HFF-Myc (cell line): ENCODE results near the gene SPG21.

Source experiments
- DNase-seq: peaks from one replicate; pipeline ENCODE4 v3.0.0-alpha.2; 2011; ENCODE audit warnings: low read depth; ENCODE audit errors: extremely low read depth
- H3K4me3 ChIP-seq: replicated peaks from 2 replicates; pipeline ENCODE4 v1.5.1; 2011; ENCODE audit warnings: low read depth, mild to moderate bottlenecking, control low read depth, low read length
- TF ChIP-seq, protein P1 (sequence below): IDR thresholded peaks from 2 replicates; pipeline ENCODE4 v1.5.1; 2012; ENCODE audit warnings: mild to moderate bottlenecking, low read depth, low read length, control low read depth; ENCODE audit errors: missing control alignments

The SPG21 gene

DNA sequence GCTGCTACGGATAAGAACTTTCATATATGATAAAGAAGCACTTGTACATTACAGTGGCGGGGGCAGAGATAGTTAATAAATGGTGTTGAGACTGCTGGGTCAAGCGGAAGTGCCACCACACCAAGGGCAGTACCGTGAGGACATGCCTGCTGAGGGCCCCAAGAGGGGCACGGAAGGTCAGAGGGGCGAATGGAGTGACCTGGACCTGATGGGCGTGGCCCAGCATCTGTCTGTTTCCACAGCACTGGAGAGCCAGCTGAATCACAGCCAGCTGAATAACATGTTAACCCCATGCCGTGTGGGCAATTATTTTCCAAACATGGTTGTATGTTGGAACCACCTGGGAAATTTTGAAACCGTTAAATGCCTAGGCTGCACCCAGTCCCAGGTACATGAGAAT is 40.8 kb downstream of the SPG21 start:
- DNase-seq, result no peak
- no peak overlapping the region for H3K4me3 ChIP-seq
- TF ChIP-seq, protein P1, sequence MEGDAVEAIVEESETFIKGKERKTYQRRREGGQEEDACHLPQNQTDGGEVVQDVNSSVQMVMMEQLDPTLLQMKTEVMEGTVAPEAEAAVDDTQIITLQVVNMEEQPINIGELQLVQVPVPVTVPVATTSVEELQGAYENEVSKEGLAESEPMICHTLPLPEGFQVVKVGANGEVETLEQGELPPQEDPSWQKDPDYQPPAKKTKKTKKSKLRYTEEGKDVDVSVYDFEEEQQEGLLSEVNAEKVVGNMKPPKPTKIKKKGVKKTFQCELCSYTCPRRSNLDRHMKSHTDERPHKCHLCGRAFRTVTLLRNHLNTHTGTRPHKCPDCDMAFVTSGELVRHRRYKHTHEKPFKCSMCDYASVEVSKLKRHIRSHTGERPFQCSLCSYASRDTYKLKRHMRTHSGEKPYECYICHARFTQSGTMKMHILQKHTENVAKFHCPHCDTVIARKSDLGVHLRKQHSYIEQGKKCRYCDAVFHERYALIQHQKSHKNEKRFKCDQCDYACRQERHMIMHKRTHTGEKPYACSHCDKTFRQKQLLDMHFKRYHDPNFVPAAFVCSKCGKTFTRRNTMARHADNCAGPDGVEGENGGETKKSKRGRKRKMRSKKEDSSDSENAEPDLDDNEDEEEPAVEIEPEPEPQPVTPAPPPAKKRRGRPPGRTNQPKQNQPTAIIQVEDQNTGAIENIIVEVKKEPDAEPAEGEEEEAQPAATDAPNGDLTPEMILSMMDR, result no peak

DNA sequence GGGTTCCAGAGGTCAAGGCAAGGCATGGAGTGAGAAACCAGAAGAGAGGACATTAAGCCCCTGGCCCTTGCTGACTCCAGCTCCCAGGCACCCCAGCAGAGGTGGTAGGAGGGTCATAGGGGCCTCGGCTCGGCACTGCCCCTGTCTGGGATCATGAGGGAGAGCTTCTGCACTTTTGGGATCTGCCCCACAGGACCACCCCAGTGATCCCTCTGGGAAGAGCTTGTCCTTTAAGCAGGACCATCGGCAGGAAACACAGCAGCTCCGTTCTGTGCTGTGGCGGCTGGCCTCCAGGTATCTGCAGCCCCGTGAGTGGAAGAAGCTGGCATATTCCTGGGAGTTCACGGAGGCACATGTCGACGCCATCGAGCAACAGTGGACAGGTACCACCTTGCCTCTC is 42.5 kb downstream of the SPG21 start:
- H3K4me3 ChIP-seq, result no peak overlapping the region
- DNase-seq, result no peak
- TF ChIP-seq, protein P1, result no peak

DNA sequence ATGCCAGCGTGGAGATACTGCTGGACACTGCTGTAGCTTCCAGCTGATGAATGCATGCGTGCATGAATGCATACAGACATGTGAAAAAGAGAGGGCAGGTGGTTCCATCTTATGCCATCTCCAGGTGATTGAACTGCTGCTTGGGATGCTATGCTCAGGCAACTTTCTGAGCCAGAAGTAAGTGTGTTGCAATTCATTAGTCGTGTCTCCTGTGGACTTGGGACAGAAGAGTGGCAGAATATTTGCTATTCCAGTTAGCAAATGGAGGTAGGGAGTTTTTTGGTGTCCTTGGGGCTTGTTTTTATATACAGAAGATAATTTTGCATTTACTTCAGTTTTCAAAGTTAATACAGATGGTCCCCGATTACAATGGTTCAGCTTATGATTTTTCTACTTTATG is 44.8 kb downstream of the SPG21 start:
- DNase-seq, result no peak

DNA sequence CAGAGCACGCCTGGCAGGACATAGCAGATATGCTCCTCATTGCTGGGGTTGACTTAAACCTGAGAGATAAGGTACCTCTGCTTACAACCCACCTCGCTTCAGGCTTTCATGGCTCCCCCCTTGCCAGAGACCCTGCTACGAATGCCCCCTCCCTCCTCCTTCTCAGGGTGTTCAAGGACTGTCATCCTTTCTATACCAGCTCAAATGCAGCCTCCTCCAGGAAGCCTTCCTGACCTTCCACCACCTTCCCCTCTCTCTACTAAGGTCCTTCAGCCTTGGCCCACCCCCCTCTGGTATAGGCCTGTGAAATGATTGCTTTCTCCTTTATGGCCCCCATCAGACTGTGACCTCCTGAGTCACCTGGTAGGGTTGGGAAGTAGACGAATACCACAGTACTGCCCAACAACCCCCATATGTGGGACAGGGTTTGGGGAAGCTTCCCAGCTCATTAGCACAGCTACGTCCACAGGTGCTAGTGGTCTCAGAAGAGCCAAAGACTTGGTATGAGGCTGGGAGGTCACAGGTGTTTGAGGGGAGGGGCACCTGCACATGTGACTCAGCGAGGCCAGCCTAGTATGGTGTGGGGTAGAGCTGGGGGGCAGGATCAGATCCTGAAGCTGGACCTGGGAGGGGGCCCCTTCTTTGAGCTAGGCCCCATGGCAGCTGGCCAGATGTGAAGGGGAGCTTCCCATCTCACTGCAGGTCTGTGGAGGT is 46.0 kb downstream of the SPG21 start:
- no peak overlapping the region for H3K4me3 ChIP-seq
- TF ChIP-seq, protein P1, result no peak
- no peak for DNase-seq

More for the DNA sequence above, 44.8 kb downstream of the SPG21 start:
- no peak overlapping the region for H3K4me3 ChIP-seq
- TF ChIP-seq, protein P1, result no peak

DNA sequence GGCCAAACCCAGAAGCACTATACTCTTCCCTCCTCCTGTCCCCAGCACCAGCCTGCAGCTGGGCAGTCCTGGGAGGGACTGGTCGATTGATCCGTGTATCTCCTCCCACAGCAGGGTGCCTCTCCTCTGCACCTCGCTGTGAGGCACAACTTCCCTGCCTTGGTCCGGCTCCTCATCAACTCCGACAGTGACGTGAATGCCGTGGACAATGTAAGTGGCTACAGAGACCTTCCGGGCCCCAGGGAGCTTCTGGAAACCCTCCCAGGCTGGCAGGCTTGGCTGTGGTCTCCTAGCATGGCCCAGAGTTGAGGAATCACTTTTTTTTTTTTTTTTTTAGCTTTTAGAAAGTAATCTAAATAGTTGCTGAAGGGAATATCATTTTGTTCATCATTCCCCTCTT is 47.4 kb downstream of the SPG21 start:
- no peak overlapping the region for H3K4me3 ChIP-seq
- TF ChIP-seq, protein P1, result no peak
- DNase-seq, result no peak

DNA sequence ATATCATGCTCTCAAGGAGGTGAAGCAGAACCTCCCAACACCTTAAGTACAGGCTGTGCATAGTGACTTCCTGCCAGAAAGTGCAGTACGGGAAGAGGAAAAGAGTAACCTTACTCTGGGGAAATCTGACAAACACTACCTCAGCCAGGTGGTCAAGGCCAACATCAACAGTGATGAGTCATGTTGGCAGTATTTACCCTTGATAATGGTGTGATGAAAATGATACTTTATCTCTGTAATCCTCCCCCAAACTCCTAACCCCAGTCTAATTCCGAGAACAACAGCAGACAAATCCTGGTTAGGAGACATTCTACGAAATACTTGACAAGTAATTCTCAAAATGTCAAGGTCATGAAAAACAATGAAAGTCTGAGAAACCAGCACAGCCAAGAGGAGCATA is 51.5 kb downstream of the SPG21 start:
- no peak for DNase-seq
- TF ChIP-seq, protein P1, result no peak
- H3K4me3 ChIP-seq, result no peak overlapping the region

DNA sequence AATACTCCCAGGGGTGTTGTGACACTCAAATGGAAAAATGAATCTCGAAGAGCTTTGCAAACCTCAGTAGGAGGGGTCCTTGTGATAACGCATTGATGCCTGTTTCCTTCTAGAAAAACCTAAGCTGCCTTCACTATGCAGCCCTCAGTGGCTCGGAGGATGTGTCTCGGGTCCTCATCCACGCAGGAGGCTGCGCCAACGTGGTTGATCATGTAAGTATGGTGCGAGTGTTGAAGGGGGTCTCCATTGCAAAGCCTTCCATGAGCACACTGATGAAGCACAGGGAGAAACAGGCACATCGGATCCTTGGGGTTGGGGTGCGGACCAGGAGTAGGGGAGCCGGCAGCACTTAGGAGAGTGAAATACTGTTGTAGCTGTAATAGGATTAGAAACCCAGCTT is 55.7 kb downstream of the SPG21 start:
- TF ChIP-seq, protein P1, result no peak
- no peak overlapping the region for H3K4me3 ChIP-seq
- no peak for DNase-seq
